GM10266 (cell line): Measurements from ENCODE around the gene HIPK4.

ENCODE experiments used
- DNase-seq: peaks from one replicate; pipeline ENCODE4 v3.0.0; 2012; ENCODE audit errors: extremely low spot score
- CTCF ChIP-seq: IDR thresholded peaks from 2 replicates; pipeline ENCODE4 v1.5.1; 2012; ENCODE audit warnings: mild to moderate bottlenecking, low read depth; ENCODE audit not compliant: control insufficient read depth, insufficient read depth; ENCODE audit errors: missing control alignments

The HIPK4 gene

GRCh38 chr19:40331052-40331451 is 58.9 kb downstream of the HIPK4 start:
- TF ChIP-seq CTCF, result no peak
- no peak for DNase-seq
